CD4-positive, alpha-beta T cell treated with Interleukin-15 for 1 hour (primary cell): ENCODE data around the gene ZNF687.
A peak's percentile ranks its signal among the peaks of the same experiment; 100 is the strongest.

Experiments used
- DNase-seq: peaks from one replicate; pipeline ENCODE4 v3.0.0-alpha.2; 2020

The ZNF687 gene

GRCh38 chr1:151313501-151313900 is 31.4 kb downstream of the ZNF687 start:
- no peak for DNase-seq

- no peak for DNase-seq
Measured at GRCh38 chr1:151314137-151314875, 32.2 kb downstream of the ZNF687 start.

- no peak for DNase-seq
Measured at GRCh38 chr1:151315565-151316235, 33.6 kb downstream of the ZNF687 start.

GRCh38 chr1:151318975-151319374 is 36.9 kb downstream of the ZNF687 start:
- DNase-seq, result no peak

GRCh38 chr1:151324390-151324930 is 42.4 kb downstream of the ZNF687 start:
- DNase-seq, result no peak

- no peak for DNase-seq
Measured at GRCh38 chr1:151325231-151325630, 43.1 kb downstream of the ZNF687 start.

GRCh38 chr1:151325646-151326429 is 43.7 kb downstream of the ZNF687 start:
- no peak for DNase-seq

GRCh38 chr1:151326619-151327222 is 44.6 kb downstream of the ZNF687 start:
- peak; percentile 77 for DNase-seq

- DNase-seq, result peak; percentile 94
Measured at GRCh38 chr1:151327223-151327902, 45.3 kb downstream of the ZNF687 start, which contains the start of gene PI4KB. Gene PI4KB (minus strand): TSS chr1:151327416. CDS start chr1:151316481, 10,935 bp downstream.

- DNase-seq, result no peak
Measured at GRCh38 chr1:151327903-151328674, 46.0 kb downstream of the ZNF687 start.

GRCh38 chr1:151334822-151335221 is 52.7 kb downstream of the ZNF687 start:
- no peak for DNase-seq

GRCh38 chr1:151336556-151336955 is 54.5 kb downstream of the ZNF687 start:
- no peak for DNase-seq

GRCh38 chr1:151340870-151341754 is 59.0 kb downstream of the ZNF687 start:
- peak; percentile 57 for DNase-seq
